DMS53 (cell line): ENCODE data around the gene SLC39A12.

Source experiments
- DNase-seq: peaks from one replicate; lab custom pipeline; 2025; lab: John Stamatoyannopoulos, UW

The SLC39A12 gene

DNA sequence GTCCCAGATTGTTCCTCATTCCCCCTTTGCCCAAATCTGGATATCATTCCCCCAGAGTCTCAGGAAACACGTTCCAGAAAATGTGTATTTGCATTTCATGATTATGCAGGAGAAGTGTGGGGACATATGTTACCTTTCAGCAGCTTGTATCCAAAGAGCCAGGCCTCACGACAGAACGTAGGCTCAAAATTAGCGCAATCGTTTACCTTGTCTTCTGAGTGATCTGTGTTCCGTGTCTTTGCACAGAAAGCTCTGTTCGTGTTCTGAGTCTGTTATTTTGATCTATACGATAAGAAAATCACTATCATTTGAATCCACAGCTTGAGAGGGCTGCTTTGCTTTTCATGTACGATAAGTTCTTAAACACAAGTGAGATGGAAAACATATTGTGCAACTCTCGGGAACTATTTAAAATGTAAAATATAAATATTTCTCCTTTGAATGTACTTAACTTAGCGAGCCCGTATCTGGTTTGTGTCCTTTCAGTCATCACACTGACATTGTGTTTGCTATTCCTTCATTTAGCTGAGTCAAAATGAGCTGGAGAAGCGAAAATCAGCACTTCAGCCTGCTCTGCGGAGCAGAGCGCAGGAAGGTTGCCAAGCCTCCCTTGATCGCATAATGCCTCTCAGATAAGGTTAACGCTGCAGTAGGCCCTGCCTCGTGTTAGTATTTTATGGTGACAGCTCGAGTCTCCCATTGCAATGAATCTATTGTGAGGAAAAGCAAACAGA is 108.3 kb downstream of the SLC39A12 start:
- no peak for DNase-seq

DNA sequence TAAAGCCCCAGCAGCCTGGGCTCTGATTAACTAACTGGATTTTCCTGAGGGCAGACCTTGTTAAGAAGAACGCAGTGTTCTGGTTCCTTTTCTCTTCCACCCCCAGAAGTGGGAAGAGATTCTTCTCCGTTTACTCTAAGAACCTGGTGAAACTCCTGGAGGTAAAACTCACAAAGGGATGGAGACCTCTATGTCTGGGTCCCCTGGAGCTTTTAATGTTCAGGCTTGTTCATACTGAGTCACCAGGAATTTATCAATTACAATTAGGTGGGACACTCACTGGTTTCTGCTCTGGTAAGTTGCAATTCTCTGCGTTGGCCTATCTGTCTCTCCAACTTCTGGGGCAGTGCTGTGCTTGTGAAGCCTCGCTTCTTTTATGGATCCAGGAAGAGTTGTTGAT is 115.2 kb downstream of the SLC39A12 start:
- DNase-seq: no peak

DNA sequence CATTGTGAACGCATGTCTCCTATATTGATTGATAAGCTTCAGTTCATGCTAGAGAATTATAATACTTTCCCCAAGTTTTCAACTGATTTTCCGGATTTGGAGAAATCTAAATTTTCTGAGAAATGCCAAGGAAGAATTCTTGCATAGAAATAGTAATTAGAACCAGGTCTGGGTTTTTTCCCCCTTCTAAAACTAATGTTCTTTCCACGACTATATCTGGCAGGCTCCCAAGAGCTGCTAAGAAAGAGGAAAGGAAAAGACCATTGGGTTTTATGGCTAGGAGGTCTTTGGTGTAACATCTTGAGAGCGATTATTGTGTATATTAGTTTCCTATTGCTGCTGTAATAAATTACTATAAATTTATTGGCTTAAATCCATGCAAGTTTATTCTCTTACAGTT is 116.7 kb downstream of the SLC39A12 start:
- DNase-seq: no peak

DNA sequence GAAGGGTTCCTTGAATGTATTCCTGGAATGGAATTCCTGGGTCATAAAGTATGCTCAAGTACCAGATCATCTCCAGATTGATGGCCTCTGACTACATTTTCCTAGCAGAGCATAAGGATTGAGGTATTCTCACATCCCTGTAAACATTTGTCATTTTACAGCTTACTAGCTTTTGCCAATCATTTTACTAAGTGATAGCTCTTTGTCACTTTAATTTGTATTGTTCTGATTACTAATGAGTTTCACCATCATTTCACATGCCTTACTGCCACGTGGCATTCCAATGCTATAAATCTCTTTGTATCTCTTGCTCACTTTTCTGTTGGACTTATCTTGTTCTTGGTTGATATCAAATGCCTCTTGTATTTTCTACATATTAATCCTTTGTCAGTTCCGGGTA is 119.9 kb downstream of the SLC39A12 start:
- DNase-seq: no peak

DNA sequence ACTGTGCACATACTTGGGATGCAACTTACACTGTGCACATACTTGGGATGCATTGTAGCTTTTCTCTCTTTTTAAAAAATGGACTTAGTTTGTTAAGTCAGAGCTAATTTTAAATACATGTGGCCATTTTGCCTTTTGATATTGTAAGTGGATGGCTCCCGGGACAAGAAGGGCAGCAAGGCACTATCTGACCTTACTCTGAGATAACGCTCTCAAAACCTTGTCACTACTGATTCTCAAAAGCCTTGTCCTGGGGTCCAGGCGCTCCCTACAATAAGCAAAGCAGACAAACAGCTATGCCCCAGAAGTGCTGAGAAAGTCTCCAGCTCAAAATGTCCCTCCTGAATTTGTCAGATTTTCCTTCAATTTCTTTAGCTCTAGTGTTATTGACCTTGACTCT is 121.6 kb downstream of the SLC39A12 start:
- DNase-seq: no peak

DNA sequence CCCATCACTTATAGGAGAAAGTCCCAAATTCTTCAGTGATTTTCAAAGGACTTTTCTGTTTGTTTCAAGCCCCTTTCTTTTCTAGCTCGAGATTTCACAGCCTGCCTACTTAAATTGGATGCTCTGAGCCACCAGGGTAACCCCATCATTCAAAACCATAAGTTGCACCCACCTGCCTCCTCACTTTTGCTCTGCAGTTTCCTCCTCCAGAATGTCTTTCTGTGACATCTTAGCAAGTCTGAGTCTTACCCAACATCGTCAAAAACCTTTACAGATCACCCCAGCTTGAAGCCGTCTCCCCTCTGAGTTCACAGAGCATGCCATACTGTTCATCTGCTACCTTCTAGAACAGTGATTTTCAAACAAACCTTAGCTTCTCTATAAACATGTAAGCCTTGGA is 124.2 kb downstream of the SLC39A12 start:
- DNase-seq: no peak

DNA sequence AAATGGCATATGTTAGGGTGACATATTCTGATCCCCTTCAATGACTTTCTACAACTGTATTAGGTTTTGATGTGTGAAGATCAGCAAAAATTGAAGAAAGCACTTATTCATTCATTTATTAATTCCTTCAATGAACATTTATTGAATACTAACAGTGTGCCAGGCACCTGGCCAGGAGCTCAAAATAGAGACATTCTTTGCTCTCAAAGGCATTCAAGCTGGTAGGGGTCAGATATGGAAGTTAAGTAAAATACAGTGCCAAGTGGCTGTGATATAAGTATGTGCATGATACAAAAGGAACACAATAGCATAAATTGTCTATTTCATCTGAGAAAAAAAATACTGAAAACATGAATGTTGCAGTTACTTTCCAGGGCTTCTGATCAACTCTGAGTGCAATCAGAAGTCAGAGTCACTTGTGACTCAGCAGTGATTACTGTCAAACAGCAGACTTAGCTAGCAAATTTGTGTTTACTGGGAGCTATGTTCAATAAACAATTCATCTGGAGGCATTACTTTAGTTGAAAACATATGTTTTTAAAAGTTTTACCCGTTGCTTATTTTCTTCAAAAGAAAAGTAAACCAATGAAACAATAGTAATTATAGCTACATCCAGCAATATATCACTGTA is 128.1 kb downstream of the SLC39A12 start:
- no peak for DNase-seq

DNA sequence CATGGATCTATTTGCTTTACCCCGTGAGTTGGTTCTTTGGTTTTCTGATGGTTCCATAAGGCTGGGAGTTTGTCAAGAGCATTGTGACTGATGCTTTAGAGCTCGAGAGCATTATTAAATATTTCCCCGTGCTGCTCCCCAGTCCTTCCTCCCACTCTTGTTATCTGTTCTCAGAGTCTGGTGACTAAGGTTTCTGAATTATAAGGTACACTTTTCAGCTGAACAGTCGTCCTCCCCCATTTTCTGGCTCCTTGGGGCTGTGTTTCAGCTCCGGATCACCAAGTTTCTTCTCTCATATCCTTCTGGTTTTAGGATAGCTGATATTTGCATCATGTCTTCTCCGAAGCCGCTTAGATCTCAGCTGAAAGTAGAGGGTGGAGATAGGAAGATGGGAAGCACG is 130.7 kb downstream of the SLC39A12 start:
- no peak for DNase-seq

DNA sequence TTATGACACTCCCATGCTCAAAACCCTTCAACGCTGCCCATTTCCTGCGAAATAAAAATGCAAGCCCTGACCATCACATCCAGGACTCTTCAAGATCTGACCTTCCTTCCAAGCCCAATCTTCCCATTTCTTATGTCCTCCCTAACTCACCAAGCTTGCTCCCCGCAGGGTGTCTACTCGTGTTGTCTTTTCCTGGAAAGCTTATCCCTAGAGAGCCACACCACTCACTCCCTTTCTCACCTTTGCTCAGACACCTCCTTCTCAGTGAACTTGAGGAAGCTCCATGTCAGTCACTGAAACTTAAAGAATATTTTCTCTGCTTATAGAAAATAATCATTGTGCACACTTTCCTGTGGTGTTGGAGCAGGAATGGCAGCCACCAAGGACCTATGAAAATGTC is 134.1 kb downstream of the SLC39A12 start:
- no peak for DNase-seq

DNA sequence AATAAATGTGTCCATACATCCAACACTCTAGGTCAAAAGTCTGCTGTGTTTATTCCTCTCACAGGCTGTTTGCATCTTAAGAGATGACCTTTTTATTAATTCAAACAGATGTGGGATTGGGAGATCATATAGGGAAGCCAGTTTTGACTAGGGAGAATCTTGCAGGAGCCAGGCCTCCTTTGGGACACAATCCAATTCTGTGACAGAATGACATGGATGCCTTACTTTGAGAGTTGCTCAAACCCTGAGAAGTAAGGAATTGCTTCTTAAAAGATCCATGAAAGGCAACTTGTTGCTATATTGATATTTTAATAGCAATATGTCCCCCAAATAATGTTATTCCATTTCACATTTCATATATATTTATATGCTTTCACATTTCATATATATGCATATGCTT is 135.0 kb downstream of the SLC39A12 start:
- no peak for DNase-seq

DNA sequence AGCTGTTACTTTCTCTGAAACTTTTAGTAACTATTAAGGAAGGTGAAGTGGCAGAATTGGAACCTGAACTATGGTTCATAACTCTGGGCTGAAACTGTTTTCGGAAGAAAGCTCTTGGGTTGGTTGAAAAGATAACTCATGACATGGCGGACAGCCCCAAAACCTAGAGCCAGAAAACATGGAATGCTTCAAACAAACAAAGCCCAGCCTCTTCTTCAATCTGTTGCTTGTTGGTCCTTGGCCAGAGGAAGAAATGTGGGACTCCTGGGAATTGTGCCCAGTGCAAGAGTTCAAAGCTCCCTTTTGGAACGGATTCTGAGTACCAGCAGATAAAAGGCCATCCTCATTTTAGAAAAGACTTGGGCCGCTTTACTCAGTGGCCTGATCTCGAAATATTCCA is 135.6 kb downstream of the SLC39A12 start:
- no peak for DNase-seq
